WERI-Rb-1 (cell line): Measurements from ENCODE around the gene S100PBP.

Source experiments
- DNase-seq: peaks from one replicate; pipeline ENCODE4 v3.0.0-alpha.2; 2020
- H3K27ac ChIP-seq: fragments of 250-450 bp; sonication (Bioruptor Pico); 2 replicates; pipeline ENCODE4 v1.5.1; 2020; ENCODE audit warnings: mild to moderate bottlenecking, moderate library complexity
- H3K27me3 ChIP-seq: fragments of 250-450 bp; sonication (Bioruptor Pico); 2 replicates; pipeline ENCODE4 v1.5.1; 2021; ENCODE audit warnings: mild to moderate bottlenecking, low read depth, moderate library complexity; ENCODE audit not compliant: insufficient read depth, severe bottlenecking
- H3K36me3 ChIP-seq: fragments of 250-450 bp; sonication (Bioruptor Pico); 2 replicates; pipeline ENCODE4 v1.5.1; 2020; ENCODE audit warnings: mild to moderate bottlenecking, moderate library complexity
- H3K4me3 ChIP-seq: 2 replicates; pipeline ENCODE4 v1.5.1; 2011; ENCODE audit warnings: low read depth, mild to moderate bottlenecking, control low read depth, low read length
- H3K9me3 ChIP-seq: fragments of 250-450 bp; sonication (Bioruptor Pico); 2 replicates; pipeline ENCODE4 v1.5.1; 2021; ENCODE audit warnings: mild to moderate bottlenecking, moderate library complexity; ENCODE audit not compliant: severe bottlenecking
- CTCF ChIP-seq: IDR thresholded peaks from 2 replicates; pipeline ENCODE4 v1.5.1; 2011; ENCODE audit warnings: low read depth, mild to moderate bottlenecking, control low read depth, inconsistent platforms, low read length

Gene S100PBP

GRCh38 chr1:32863218-32863880 is 45.9 kb downstream of the S100PBP start:
- Histone ChIP-seq H3K36me3 (peaks cover 72% of the 10 kb centered on the region), H3K27ac (no peak overlapping the region), H3K27me3 (no peaks in the 10 kb centered on the region), H3K4me3 (no peak overlapping the region), H3K9me3 (no peaks in the 10 kb centered on the region)
- no peak for DNase-seq
- TF ChIP-seq CTCF, result no peak

- Histone ChIP-seq H3K4me3 (no peak overlapping the region), H3K9me3 (no peaks in the 10 kb centered on the region), H3K27ac (no peak overlapping the region), H3K27me3 (no peaks in the 10 kb centered on the region), H3K36me3 (peaks cover 68% of the 10 kb centered on the region)
- no peak for DNase-seq
- TF ChIP-seq CTCF, result no peak
These were observed 46.4 kb downstream of the S100PBP start for GRCh38 chr1:32863881-32864245.

- TF ChIP-seq CTCF, result no peak
- H3K4me3 ChIP-seq, result no peak overlapping the region
- no peak overlapping the region for H3K27ac ChIP-seq
- no peak for DNase-seq
- H3K9me3 ChIP-seq, result no peaks in the 10 kb centered on the region
- H3K27me3 ChIP-seq, result no peaks in the 10 kb centered on the region
- H3K36me3 ChIP-seq, result peaks cover 66% of the 10 kb centered on the region
These were observed 47.0 kb downstream of the S100PBP start for GRCh38 chr1:32864375-32865019.

GRCh38 chr1:32865639-32866405 is 48.4 kb downstream of the S100PBP start:
- Histone ChIP-seq H3K27ac (no peak overlapping the region), H3K27me3 (no peaks in the 10 kb centered on the region), H3K4me3 (no peak overlapping the region), H3K9me3 (no peaks in the 10 kb centered on the region), H3K36me3 (peaks cover 59% of the 10 kb centered on the region)
- DNase-seq, result no peak
- no peak for TF ChIP-seq CTCF

GRCh38 chr1:32867151-32867550 is 49.7 kb downstream of the S100PBP start:
- Histone ChIP-seq H3K9me3 (no peaks in the 10 kb centered on the region), H3K4me3 (no peak overlapping the region), H3K27me3 (no peaks in the 10 kb centered on the region), H3K36me3 (peaks cover 45% of the 10 kb centered on the region), H3K27ac (no peak overlapping the region)
- no peak for TF ChIP-seq CTCF
- DNase-seq, result no peak
